Measurements from ENCODE around the gene CCBE1.
"Not testable (repeated sequence)": the region's sequence is repeated elsewhere in the genome, so short reads cannot be mapped to it uniquely, and the experiment has no call there.

CCBE1 gene

DNA sequence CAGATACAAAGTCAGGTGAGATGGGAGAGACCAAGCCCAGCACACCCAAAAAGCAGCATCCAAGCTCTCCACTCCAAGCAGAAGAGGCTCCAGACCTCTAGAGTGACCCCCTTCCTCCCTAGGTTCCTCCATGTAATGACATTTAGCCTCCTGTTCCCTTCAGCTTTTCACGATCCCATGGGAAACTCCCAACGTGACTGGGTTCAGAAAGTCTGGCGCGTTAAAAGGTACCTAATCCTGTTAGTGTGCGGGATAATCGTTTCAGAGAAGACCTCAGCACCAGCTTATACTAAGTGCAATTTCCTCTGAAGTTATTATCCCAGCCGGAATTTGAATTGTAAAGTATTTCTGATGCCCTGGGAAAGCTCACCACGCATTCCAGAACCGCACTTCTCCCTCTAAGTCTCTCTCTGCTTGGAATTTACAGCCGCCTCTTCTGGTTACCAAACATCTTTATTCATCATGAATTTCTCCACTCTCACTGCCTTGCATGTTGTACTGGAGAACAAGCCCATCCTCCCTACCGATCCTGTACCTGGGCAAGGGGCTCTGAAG is 46.9 kb downstream of the CCBE1 start:
- DNase-seq, result peak; percentile 78

GRCh38 chr18:59649591-59649990 is 47.6 kb downstream of the CCBE1 start:
- DNase-seq, result no peak

DNA sequence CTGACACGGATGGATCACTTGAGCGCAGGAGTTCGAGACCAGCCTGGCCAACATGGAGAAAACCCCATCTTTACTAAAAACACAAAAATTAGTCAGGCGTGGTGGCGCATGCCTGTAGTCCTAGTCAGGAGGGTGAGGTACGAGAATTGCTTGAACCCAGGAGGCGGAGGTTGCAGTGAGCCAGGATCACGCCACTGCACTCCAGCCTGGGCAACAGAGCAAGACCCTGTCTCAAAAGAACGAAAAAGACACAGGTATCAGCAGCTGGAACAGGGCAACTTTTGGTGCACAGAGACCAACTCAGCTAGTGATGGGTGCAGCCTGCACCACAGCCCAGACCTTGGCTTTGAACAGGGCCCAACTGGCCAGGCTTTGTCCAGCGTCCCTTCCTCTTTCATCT is 48.8 kb downstream of the CCBE1 start:
- not testable (repeated sequence) for DNase-seq

DNA sequence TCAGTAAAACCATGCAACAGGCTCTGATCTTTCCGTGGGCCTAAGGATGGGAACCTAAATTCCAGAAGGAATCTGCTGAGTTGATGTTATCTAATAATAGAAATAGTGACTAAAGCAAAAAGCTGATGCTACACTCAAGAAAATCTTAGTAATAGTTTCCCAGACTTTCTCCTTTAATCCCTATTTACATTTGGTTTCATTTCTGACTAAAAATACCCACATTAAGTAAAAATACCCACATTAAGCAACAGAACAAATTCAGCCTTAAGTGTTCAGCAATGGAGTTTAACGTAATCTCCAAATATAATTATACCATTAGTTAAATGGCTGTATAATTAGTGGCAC is 50.3 kb downstream of the CCBE1 start:
- DNase-seq, result peak; percentile 57

DNA sequence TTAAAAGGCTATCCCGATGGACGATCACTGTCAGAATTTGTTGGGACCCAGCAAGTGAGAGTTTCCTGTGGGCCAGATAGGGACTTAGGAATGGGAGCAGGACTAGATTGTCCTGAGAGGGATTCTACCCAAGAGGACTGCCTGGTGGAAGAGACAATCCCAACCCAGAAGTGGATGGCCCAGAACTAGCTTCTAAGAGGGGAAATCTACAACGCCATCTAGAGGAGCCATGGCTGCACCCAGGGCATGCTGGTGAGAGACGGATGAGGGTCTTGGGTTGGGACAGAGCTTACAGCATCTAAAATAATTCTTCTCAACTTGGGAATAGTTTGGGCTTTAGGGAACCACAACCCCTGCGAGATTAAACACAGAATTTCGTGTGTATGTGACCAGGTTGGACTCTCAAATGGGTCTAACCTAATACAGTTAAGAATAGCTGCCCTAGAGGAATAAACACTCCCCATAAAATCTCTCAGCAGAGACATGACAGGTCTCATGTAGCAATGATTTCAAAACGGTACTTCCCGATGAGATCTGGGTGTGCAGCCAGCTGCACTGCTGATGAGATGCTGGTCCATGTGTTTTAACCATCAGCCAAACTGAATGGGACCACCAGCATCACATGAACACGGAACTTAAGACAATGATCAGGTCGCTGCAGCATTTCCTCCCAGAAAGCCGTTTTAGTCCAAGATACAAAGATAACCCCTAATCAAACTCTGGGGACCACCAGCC is 50.8 kb downstream of the CCBE1 start:
- DNase-seq, result no peak

DNA sequence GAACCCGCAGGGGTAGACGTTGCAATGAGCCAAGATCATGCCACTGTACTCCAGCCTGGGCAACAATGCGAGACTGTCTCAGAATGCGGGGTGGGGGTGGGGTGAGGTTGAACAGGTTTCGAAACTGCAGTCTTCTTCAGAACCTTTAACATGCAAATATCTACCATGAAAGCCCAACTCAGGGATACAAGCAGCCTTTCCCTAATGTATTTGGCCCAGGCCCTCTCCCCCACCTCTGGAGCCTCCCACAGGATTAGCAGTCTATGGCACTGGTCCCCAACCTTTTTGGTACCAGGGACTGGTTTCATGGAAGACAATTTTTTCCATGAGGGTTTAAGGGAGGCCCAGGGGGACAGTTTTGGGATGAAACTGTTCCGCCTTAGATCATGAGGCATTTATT is 53.5 kb downstream of the CCBE1 start:
- no peak for DNase-seq

- DNase-seq, result peak; percentile 58
Measured at GRCh38 chr18:59640721-59641120, 56.5 kb downstream of the CCBE1 start.

- no peak for DNase-seq
Measured at GRCh38 chr18:59639821-59640220, 57.4 kb downstream of the CCBE1 start.

GRCh38 chr18:59639136-59639535 is 58.1 kb downstream of the CCBE1 start:
- DNase-seq, result no peak

DNA sequence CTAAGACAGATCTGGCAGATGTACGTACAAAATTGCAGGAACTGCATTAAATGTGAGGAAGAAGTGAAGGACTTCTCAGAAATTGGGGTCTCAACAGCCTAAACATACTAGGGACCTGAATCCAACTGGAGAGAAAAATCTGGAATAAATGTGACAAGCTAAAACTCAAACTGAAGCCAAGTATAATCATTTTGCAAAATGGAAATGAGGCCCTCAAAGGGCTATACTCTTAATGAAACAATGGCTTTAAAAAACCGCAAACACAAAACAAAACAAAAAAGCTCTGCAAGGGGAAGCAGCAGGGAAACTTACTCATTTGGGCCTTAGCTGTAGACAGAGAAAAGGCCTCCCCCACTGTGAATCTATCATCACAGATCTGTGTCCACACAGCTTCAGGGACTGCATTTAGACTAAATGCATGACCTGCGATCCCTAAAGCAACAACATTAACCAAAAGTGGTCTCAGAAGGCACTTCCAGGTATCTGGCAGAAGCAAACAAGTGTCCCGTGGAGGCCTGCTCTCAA is 63.2 kb downstream of the CCBE1 start:
- DNase-seq, result peak; percentile 68

- no peak for DNase-seq
Measured at GRCh38 chr18:59633317-59633716, 63.9 kb downstream of the CCBE1 start.

- DNase-seq, result peak; percentile 51
Measured at GRCh38 chr18:59631583-59632181, 65.5 kb downstream of the CCBE1 start.

- DNase-seq, result peak; percentile 34
Measured at GRCh38 chr18:59629894-59630293, 67.3 kb downstream of the CCBE1 start.

DNA sequence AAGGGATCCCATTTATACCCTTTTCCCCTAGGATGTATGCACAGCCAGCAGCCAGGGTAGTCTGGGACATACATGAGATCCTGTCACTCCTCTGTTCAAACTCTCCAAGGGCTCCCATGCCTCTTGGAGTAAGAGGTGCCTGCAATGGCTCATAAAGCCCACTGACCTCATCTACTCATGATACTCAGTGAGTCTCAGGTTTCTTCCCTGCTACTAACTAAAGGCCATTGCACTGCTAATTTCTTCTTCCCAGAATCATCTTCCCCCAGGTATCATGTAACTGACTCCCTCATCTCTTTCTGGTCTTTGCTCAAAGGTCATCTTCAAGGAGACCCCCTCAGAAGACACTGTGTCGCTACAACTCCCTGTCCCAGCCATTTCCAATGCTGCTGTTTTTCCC is 68.2 kb downstream of the CCBE1 start:
- no peak for DNase-seq

- DNase-seq, result peak; percentile 25
Measured at GRCh38 chr18:59627414-59627813, 69.8 kb downstream of the CCBE1 start.

- DNase-seq, result peak; percentile 22
Measured at GRCh38 chr18:59624369-59624765, 72.9 kb downstream of the CCBE1 start.

- peak; percentile 82 for DNase-seq
Measured at GRCh38 chr18:59623456-59624368, 73.5 kb downstream of the CCBE1 start.

DNA sequence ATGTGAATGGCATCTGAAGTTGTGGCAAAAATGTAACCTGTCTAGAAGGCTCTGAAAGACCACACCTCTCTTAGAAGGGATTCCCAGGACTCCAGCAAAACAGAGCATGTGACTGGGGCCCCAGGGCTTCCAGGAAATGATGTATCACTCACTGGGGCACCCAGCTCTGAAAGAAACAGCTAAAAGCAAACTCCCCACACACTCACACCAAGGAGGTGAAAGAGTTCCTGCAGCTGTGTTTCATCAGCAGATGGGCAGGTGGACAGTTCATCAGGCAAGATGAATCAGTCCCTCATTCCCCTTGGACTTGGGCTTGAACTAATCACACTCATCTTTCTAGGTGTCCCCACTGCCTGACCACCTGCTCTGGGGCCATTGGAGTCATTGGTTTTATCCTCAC is 76.2 kb downstream of the CCBE1 start:
- peak; percentile 27 for DNase-seq

GRCh38 chr18:59620381-59620780 is 76.8 kb downstream of the CCBE1 start:
- no peak for DNase-seq

- no peak for DNase-seq
Measured at GRCh38 chr18:59619816-59620215, 77.4 kb downstream of the CCBE1 start.

DNA sequence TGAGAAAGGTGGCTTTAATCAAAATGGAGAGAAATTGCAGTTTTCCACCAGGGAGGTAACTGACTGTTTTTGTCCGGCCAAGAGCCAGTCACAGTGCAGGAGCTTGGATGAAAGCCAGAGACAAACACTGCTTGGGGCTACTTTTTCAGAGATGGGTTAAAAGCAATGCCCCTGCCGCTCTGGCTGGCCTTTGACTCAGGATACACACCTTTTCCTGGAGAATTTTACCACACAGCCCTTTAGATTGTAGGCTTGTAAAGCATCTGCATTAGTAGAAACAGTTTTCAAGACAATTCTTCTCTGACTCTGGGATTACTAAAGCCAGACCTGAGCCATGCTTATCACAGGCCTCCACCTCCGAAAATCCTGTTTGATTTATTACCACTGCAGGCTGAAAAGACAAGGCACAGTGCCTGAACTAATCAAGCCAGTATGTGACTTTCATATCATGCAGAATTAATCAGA is 79.7 kb downstream of the CCBE1 start:
- peak; percentile 35 for DNase-seq

GRCh38 chr18:59616501-59616900 is 80.7 kb downstream of the CCBE1 start:
- DNase-seq, result peak; percentile 63

DNA sequence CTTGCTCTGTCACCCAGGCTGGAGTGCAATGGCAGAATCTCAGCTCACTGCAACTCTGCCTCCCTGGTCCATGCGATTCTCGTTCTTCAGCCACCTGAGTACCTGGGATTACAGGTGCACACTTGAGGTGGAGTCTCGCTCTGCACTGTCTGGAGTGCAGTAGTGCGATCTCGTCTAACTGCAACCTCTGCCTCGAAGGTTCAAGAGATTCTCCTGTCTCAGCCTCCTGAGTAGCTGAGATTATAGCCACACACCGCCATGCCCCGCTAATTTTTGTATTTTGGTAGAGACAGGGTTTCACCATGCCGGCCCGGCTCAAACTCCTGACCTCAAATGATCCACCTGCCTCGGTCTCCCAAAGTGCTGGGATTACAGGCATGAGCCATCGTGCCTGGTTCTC is 83.3 kb downstream of the CCBE1 start:
- no peak for DNase-seq
